ENCODE results near the gene MRPL22.
"Not testable (repeated sequence)": the region's sequence is repeated elsewhere in the genome, so short reads cannot be mapped to it uniquely, and the experiment has no call there.

MRPL22 gene

GRCh38 chr5:154993461-154993860 lies 52.6 kb downstream of the MRPL22 start:
- no peak for DNase-seq (ENCODE audit: low read depth in 2 of 2)

- DNase-seq (ENCODE audit: low read depth in 2 of 2) = no peak
Measured at GRCh38 chr5:154995679-154996078, 54.8 kb downstream of the MRPL22 start.

DNA sequence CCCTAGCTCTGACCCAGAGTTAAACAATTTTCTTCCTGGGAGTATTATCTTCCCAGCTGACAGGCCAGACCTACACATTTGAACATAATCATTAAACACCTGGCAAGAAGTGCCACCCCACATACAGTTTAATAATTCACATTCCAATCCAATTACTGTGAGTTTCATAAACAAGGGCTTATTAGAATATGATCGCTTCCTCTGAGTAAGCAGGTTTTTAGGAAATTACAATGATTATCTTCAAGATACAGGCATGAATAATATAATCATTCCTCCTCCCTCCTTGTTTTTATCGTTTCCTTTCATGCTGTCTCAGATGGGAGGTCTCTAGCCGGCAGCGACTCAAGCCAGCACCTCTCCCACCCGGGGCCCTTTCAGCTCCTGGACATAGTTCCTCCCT lies 56.9 kb downstream of the MRPL22 start:
- no peak for DNase-seq (ENCODE audit: low read depth in 2 of 2)

DNA sequence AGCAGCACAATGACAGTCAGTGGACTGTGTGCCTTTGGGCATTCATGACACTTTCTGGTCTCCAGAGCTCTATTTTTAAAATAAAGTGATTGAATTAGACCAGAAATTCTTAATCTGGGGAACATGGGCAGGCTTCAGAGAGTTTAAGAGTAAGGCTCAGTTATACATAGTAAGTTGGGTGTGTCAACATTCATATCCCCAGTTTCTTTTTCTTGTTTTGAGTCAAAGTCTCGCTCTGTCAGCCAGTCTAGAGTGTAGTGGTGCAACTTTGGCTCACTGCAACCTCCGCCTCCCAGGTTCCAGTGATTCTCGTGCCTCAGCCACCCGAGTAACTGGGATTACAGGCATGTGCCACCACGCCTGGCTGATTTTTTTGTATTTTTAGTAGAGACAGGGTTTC lies 59.0 kb downstream of the MRPL22 start:
- no peak for DNase-seq (ENCODE audit: low read depth in 2 of 2)

GRCh38 chr5:155001523-155001922 lies 60.6 kb downstream of the MRPL22 start:
- no peak for DNase-seq (ENCODE audit: low read depth in 2 of 2)

DNA sequence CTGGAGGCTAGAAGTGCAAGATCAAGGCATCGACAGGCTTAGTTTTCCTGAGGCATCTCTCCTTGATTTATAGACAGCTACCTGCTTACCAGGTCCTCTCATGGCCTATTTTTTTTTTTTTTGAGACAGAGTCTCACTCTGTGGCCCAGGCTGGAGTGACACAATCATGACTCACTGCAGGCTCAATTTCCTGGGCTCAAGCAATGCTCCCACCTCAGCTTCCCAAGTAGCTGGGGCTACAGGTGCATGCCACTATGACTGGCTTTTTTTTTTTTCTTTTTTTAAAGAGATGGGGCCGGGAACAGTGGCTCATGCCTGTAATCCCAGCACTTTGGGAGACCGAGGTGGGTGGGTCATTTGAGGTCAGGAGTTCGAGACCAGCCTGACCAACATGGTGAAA lies 61.8 kb downstream of the MRPL22 start:
- not testable (repeated sequence) for DNase-seq (ENCODE audit: low read depth in 2 of 2)

GRCh38 chr5:155004138-155004744 lies 63.4 kb downstream of the MRPL22 start:
- no peak for DNase-seq (ENCODE audit: low read depth in 2 of 2)

GRCh38 chr5:155006265-155006664 lies 65.4 kb downstream of the MRPL22 start:
- DNase-seq (ENCODE audit: low read depth in 2 of 2) = not testable (repeated sequence)

- no peak for DNase-seq (ENCODE audit: low read depth in 2 of 2)
Measured at GRCh38 chr5:155008669-155009068, 67.8 kb downstream of the MRPL22 start.

DNA sequence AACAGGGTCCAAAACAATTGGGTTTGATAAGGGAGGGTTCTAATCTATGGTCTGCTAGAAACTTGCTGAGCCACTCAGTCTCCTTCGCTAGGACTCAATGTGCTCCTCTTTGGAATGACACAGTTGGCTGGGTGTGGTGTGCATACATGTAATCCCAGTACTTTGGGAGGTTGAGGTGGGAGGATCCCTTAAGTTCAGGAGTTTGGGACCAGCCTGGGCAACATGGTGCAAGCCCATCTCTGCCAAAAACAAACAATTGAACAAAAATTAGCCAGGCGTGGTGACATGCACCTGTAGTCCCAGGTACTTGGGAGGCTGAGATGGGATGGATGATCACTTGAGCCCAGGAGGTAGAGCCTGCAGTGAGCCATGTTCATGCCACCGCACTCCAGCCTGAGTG lies 70.0 kb downstream of the MRPL22 start:
- DNase-seq (ENCODE audit: low read depth in 2 of 2) = no peak

DNA sequence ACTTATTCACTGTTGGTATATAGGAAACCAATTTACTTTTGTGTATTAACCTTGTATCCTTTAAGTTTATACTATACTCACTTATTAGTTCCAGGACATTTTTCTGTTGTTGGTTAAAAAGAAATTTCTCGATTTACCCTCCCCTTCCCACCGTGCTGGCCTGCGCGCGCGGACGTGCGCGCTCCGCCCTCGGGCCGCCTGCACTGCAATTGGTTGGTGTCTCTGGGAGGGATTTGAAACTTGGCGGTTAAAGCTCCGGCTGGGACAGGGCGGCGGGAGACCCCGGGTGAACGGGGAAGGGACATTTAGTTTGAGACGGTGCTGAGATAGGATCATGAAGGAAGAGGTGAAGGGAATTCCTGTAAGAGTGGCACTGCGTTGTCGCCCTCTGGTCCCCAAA lies 72.7 kb downstream of the MRPL22 start, which contains the start of gene KIF4B:
Gene KIF4B, plus strand, starts transcription at position 230 of the 400 bp plus-strand sequence. Its CDS starts 105 bp downstream, at position 335.
- no peak for DNase-seq (ENCODE audit: low read depth in 2 of 2)

- DNase-seq (ENCODE audit: low read depth in 2 of 2) = no peak
Measured at GRCh38 chr5:155015239-155015638, 74.4 kb downstream of the MRPL22 start.

GRCh38 chr5:155017610-155018009 lies 76.7 kb downstream of the MRPL22 start:
- no peak for DNase-seq (ENCODE audit: low read depth in 2 of 2)

All from fibroblast of skin of left biceps (primary cell).